Activated CD4-positive, alpha-beta T cell treated with anti-CD3 and anti-CD28 coated beads, Interleukin-10, Interleukin-2, amounts not matched to agents 100 ng/mL and 50 ng/mL, durations not matched to agents 16 hours and 8 hours (primary cell): ENCODE measurements around the gene SERBP1.

Experiments
- DNase-seq: peaks from one replicate; pipeline ENCODE4 v3.0.0-alpha.2; 2020

SERBP1 gene

GRCh38 chr1:67359592-67359991, 70.6 kb downstream of the SERBP1 start:
- DNase-seq, result no peak
